ENCODE measurements around the gene PDE3B. TPM values are rescaled to one million over a fixed set of nuclear protein-coding genes. Genes with fewer than 3 reads are reported as not detected.
A peak's percentile ranks its signal among the peaks of the same experiment; 100 is the strongest.
"Not testable (repeated sequence)": the region's sequence is repeated elsewhere in the genome, so short reads cannot be mapped to it uniquely, and the experiment has no call there.

PDE3B gene
- polyA plus RNA-seq, 1 donor: 9.9 TPM

- Histone ChIP-seq H3K27me3 (ENCODE audit: control insufficient read depth, insufficient read depth, low read length) (no peaks in the 10 kb centered on the region), H3K4me1 (ENCODE audit: control insufficient read depth, insufficient read depth, low read length) (no peaks in the 10 kb centered on the region), H3K27ac (ENCODE audit: low read length) (no peak overlapping the region), H3K9me3 (ENCODE audit: control insufficient read depth, low read depth, low read length) (no peaks in the 10 kb centered on the region), H3K36me3 (ENCODE audit: control insufficient read depth, insufficient read depth, low read length) (no peaks in the 10 kb centered on the region), H3K4me3 (ENCODE audit: low read length) (no peak overlapping the region)
- DNase-seq: no peak
Measured at GRCh38 chr11:14835496-14836492, 192.2 kb downstream of the PDE3B start.

GRCh38 chr11:14842002-14842401 lies 198.4 kb downstream of the PDE3B start:
- Histone ChIP-seq H3K36me3 (ENCODE audit: control insufficient read depth, insufficient read depth, low read length) (no peaks in the 10 kb centered on the region), H3K4me3 (ENCODE audit: low read length) (no peak overlapping the region), H3K9me3 (ENCODE audit: control insufficient read depth, low read depth, low read length) (no peaks in the 10 kb centered on the region), H3K27ac (ENCODE audit: low read length) (no peak overlapping the region), H3K27me3 (ENCODE audit: control insufficient read depth, insufficient read depth, low read length) (no peaks in the 10 kb centered on the region), H3K4me1 (ENCODE audit: control insufficient read depth, insufficient read depth, low read length) (no peaks in the 10 kb centered on the region)
- 100% methylated on average over 2 of the region's 3 CpGs for WGBS (ENCODE audit: insufficient coverage, low lambda C conversion rate)
- DNase-seq: no peak

GRCh38 chr11:14852571-14853177 lies 209.1 kb downstream of the PDE3B start:
- no CpG with 5 or more reads among the region's 4 CpGs for WGBS (ENCODE audit: insufficient coverage, low lambda C conversion rate)

GRCh38 chr11:14854057-14854456 lies 210.5 kb downstream of the PDE3B start:
- no peak overlapping the region for H3K4me3 ChIP-seq (ENCODE audit: low read length)
- H3K36me3 ChIP-seq (ENCODE audit: control insufficient read depth, insufficient read depth, low read length): no peaks in the 10 kb centered on the region
- no peaks in the 10 kb centered on the region for H3K4me1 ChIP-seq (ENCODE audit: control insufficient read depth, insufficient read depth, low read length)
- no peaks in the 10 kb centered on the region for H3K9me3 ChIP-seq (ENCODE audit: control insufficient read depth, low read depth, low read length)
- no peak for DNase-seq
- no peak overlapping the region for H3K27ac ChIP-seq (ENCODE audit: low read length)
- H3K27me3 ChIP-seq (ENCODE audit: control insufficient read depth, insufficient read depth, low read length): no peaks in the 10 kb centered on the region

More at GRCh38 chr11:14852571-14853177, 209.1 kb downstream of the PDE3B start:
- Histone ChIP-seq H3K27me3 (ENCODE audit: control insufficient read depth, insufficient read depth, low read length) (no peaks in the 10 kb centered on the region), H3K4me3 (ENCODE audit: low read length) (no peak overlapping the region), H3K4me1 (ENCODE audit: control insufficient read depth, insufficient read depth, low read length) (no peaks in the 10 kb centered on the region), H3K9me3 (ENCODE audit: control insufficient read depth, low read depth, low read length) (no peaks in the 10 kb centered on the region), H3K27ac (ENCODE audit: low read length) (no peak overlapping the region), H3K36me3 (ENCODE audit: control insufficient read depth, insufficient read depth, low read length) (no peaks in the 10 kb centered on the region)
- DNase-seq: no peak

GRCh38 chr11:14855890-14856289 lies 212.3 kb downstream of the PDE3B start:
- no peaks in the 10 kb centered on the region for H3K9me3 ChIP-seq (ENCODE audit: control insufficient read depth, low read depth, low read length)
- no peak overlapping the region for H3K4me3 ChIP-seq (ENCODE audit: low read length)
- DNase-seq: no peak
- no CpG with 5 or more reads among the region's 1 CpG for WGBS (ENCODE audit: insufficient coverage, low lambda C conversion rate)
- H3K36me3 ChIP-seq (ENCODE audit: control insufficient read depth, insufficient read depth, low read length): peaks cover 3% of the 10 kb centered on the region
- no peaks in the 10 kb centered on the region for H3K4me1 ChIP-seq (ENCODE audit: control insufficient read depth, insufficient read depth, low read length)
- H3K27me3 ChIP-seq (ENCODE audit: control insufficient read depth, insufficient read depth, low read length): no peaks in the 10 kb centered on the region
- no peak overlapping the region for H3K27ac ChIP-seq (ENCODE audit: low read length)

GRCh38 chr11:14857621-14858020 lies 214.0 kb downstream of the PDE3B start:
- H3K27ac ChIP-seq (ENCODE audit: low read length): no peak overlapping the region
- H3K9me3 ChIP-seq (ENCODE audit: control insufficient read depth, low read depth, low read length): no peaks in the 10 kb centered on the region
- no CpG with 5 or more reads among the region's 3 CpGs for WGBS (ENCODE audit: insufficient coverage, low lambda C conversion rate)
- H3K27me3 ChIP-seq (ENCODE audit: control insufficient read depth, insufficient read depth, low read length): no peaks in the 10 kb centered on the region
- H3K4me1 ChIP-seq (ENCODE audit: control insufficient read depth, insufficient read depth, low read length): peaks cover 4% of the 10 kb centered on the region
- DNase-seq: no peak
- H3K36me3 ChIP-seq (ENCODE audit: control insufficient read depth, insufficient read depth, low read length): peaks cover 3% of the 10 kb centered on the region
- H3K4me3 ChIP-seq (ENCODE audit: low read length): no peak overlapping the region

- no CpG with 5 or more reads among the region's 1 CpG for WGBS (ENCODE audit: insufficient coverage, low lambda C conversion rate)
- no peaks in the 10 kb centered on the region for H3K27me3 ChIP-seq (ENCODE audit: control insufficient read depth, insufficient read depth, low read length)
- no peak for DNase-seq
- no peak overlapping the region for H3K27ac ChIP-seq (ENCODE audit: low read length)
- peaks cover 3% of the 10 kb centered on the region for H3K36me3 ChIP-seq (ENCODE audit: control insufficient read depth, insufficient read depth, low read length)
- H3K9me3 ChIP-seq (ENCODE audit: control insufficient read depth, low read depth, low read length): no peaks in the 10 kb centered on the region
- no peak overlapping the region for H3K4me3 ChIP-seq (ENCODE audit: low read length)
- peaks cover 4% of the 10 kb centered on the region for H3K4me1 ChIP-seq (ENCODE audit: control insufficient read depth, insufficient read depth, low read length)
Measured at GRCh38 chr11:14858404-14858803, 214.8 kb downstream of the PDE3B start.

- Histone ChIP-seq H3K36me3 (ENCODE audit: control insufficient read depth, insufficient read depth, low read length) (peaks cover 3% of the 10 kb centered on the region), H3K27me3 (ENCODE audit: control insufficient read depth, insufficient read depth, low read length) (no peaks in the 10 kb centered on the region), H3K4me3 (ENCODE audit: low read length) (no peak overlapping the region), H3K9me3 (ENCODE audit: control insufficient read depth, low read depth, low read length) (no peaks in the 10 kb centered on the region), H3K27ac (ENCODE audit: low read length) (no peak overlapping the region), H3K4me1 (ENCODE audit: control insufficient read depth, insufficient read depth, low read length) (peaks cover 4% of the 10 kb centered on the region)
- whole genome bisulfite sequencing (ENCODE audit: insufficient coverage, low lambda C conversion rate): 100% methylated on average over 2 of the region's 2 CpGs
- no peak for DNase-seq
Measured at GRCh38 chr11:14860511-14860910, 216.9 kb downstream of the PDE3B start.

- peak; percentile 64 to 91 for DNase-seq
- Histone ChIP-seq H3K27me3 (ENCODE audit: control insufficient read depth, insufficient read depth, low read length) (no peaks in the 10 kb centered on the region), H3K4me3 (ENCODE audit: low read length) (no peak overlapping the region), H3K9me3 (ENCODE audit: control insufficient read depth, low read depth, low read length) (no peaks in the 10 kb centered on the region), H3K4me1 (ENCODE audit: control insufficient read depth, insufficient read depth, low read length) (peaks cover 4% of the 10 kb centered on the region), H3K27ac (ENCODE audit: low read length) (no peak overlapping the region), H3K36me3 (ENCODE audit: control insufficient read depth, insufficient read depth, low read length) (peaks cover 3% of the 10 kb centered on the region)
- no CpG with 5 or more reads among the region's 1 CpG for WGBS (ENCODE audit: insufficient coverage, low lambda C conversion rate)
Measured at GRCh38 chr11:14861680-14862079, 218.1 kb downstream of the PDE3B start.

- H3K4me3 ChIP-seq (ENCODE audit: low read length); H3K36me3 ChIP-seq (ENCODE audit: control insufficient read depth, insufficient read depth, low read length); H3K27ac ChIP-seq (ENCODE audit: low read length); H3K9me3 ChIP-seq (ENCODE audit: control insufficient read depth, low read depth, low read length); H3K4me1 ChIP-seq (ENCODE audit: control insufficient read depth, insufficient read depth, low read length); DNase-seq; H3K27me3 ChIP-seq (ENCODE audit: control insufficient read depth, insufficient read depth, low read length): not testable (repeated sequence)
- WGBS (ENCODE audit: insufficient coverage, low lambda C conversion rate): 86% methylated on average over 2 of the region's 4 CpGs
Measured at GRCh38 chr11:14863775-14864174, 220.2 kb downstream of the PDE3B start.
